HG02588 (cell line): ENCODE results near the gene ZC3H18.

ENCODE experiments used
- ATAC-seq: cut with Tn5 transposase; IDR thresholded peaks from one replicate; pipeline ENCODE4 v1.9.1; 2021; ENCODE audit warnings: mild to moderate bottlenecking, moderate library complexity; ENCODE audit not compliant: unreplicated experiment

The ZC3H18 gene

DNA sequence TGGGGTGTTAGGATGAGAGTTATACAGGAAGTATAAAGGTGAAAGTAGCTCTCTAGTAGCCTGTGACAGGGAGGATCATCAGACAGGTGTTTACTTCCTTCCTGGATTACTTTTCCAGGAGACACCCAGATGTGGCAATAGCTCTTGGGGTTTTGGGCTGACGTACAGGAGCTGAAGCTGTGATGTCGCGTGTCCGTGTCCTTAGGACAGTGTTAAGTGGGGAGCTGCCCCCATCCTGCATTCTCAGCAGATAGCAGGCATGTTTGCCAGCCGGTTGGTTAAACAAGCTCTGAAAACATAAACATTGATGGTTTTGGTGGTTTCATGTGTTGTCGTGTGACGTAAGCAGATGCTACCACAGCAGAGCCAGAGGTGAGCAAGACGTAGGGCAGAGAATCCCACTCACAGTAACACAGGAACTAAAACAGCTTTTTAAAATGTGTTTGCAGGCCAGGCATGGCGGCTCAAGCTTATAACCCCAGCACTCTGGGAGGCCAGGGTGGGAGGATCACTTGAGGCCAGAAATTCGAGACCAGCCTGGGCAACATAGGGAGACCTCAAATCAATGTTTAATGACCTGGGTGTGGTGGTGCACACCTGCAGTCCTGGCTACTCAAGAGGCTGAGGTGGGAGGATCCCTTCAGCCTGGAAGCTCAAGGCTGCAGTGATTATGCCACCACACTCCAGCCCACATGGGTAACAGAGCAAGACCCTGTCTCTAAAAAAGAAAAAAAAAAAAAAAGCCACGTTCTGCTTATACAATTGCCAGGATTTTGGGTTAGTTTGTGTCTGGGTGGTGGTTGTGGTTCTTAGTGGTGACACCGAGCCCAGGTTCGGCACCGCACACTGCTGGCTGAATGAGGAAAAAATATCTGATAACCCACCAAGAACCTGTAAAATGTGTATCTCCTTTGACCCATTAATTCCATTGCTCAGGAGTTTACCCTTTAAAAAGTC is 49.9 kb downstream of the ZC3H18 start:
- no peak for ATAC-seq

GRCh38 chr16:88622125-88622524 is 51.9 kb downstream of the ZC3H18 start:
- no peak for ATAC-seq

GRCh38 chr16:88622866-88623265 is 52.7 kb downstream of the ZC3H18 start:
- ATAC-seq: no peak

GRCh38 chr16:88623858-88624257 is 53.7 kb downstream of the ZC3H18 start:
- ATAC-seq: no peak

DNA sequence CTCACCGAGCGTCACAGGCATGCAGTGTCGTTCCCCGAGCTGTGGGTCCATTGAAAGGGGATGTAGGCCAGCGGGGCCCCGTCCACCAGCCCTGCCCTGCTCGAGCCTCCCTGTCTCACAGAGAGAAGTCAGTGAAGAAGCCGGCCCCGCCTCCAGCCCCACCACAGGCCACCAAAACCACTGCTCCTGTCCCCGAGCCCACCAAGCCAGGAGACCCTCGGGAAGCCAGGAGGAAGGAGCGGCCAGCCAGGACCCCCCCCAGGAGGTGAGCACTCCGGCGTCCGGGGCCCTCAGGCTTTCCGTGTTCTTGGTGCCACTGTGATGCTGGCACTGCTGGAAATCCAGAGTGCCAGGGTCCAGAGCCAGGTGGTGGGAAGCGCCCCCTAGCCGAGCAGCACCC is 54.3 kb downstream of the ZC3H18 start:
- ATAC-seq: no peak

GRCh38 chr16:88624977-88625576 is 54.9 kb downstream of the ZC3H18 start:
- ATAC-seq: no peak

DNA sequence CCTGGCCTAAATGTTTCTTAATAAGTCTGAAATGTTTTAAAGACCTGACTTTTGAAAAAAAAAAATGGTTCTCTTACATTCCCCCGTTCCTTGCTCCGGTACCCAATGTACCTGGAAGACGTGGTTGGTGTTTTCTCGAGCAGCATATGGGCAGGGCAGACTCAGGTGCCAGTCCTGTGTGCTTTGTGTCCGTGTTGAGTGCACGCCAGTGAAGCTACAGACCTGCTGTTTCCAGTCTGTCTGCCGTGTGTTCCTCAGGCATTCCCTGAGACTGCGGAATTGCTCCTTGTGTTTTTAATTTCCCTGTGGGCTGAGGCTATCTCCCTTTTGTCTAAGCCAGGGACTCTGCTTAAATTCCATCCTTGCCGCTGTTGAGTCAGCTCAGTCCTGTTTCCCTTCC is 56.4 kb downstream of the ZC3H18 start:
- ATAC-seq: no peak

DNA sequence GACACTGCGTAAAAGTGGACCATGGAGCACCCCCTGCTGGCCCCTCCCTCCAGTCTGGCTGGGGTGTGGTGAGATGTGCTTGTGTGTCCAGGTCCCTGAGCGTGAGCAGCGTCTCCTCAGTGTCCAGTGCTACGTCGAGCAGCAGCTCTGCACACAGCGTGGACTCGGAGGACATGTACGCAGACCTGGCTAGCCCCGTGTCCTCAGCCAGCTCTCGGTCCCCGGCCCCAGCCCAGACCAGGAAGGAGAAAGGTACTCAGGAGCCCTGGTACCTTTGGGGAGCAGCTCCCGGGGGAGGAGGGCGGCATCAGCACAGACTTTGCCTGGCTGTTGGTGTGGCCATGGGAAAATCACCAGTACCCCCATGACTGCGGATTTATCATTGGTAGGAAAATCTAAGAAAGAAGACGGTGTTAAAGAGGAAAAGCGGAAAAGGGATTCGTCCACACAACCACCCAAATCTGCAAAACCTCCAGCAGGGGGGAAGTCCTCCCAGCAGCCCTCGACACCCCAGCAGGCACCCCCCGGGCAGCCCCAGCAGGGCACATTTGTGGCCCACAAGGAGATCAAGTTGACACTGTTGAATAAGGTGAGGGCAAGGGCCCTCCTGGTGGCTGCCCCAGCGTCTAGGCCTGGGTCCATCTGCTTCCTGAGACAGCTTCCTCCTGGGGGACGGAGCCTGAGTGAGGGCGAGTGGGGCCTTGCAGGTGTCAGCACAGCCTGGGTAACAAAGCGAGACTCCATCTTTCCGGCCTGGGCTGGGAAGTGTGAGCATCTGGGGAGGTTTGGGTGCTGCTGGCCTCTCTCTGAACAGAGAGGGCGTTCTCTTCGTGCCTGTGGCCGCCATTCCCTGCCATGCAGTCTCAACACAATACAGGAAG is 57.6 kb downstream of the ZC3H18 start:
- ATAC-seq: no peak

- no peak for ATAC-seq
Measured at GRCh38 chr16:88628512-88628974, 58.3 kb downstream of the ZC3H18 start.

- no peak for ATAC-seq
Measured at GRCh38 chr16:88629835-88630234, 59.6 kb downstream of the ZC3H18 start.

DNA sequence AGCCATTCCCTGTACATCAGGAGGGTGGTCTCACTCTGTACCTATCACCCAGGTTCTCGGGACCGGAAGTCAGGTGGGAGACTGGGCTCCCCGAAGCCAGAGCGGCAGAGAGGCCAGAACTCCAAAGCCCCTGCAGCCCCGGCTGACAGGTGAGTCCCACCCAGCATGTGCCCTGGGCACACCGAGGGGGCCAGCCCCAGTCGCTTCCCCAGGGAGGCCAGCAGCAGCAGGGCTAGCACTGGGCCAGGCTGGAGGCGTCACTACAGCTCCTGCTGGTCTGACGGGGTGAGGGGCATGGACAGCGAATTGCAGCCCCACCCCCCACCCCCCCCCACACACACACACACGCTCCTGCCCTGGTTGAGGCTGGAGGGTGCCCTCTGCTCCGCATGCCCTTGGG is 60.2 kb downstream of the ZC3H18 start:
- no peak for ATAC-seq

- ATAC-seq: no peak
Measured at GRCh38 chr16:88630941-88631340, 60.7 kb downstream of the ZC3H18 start.

DNA sequence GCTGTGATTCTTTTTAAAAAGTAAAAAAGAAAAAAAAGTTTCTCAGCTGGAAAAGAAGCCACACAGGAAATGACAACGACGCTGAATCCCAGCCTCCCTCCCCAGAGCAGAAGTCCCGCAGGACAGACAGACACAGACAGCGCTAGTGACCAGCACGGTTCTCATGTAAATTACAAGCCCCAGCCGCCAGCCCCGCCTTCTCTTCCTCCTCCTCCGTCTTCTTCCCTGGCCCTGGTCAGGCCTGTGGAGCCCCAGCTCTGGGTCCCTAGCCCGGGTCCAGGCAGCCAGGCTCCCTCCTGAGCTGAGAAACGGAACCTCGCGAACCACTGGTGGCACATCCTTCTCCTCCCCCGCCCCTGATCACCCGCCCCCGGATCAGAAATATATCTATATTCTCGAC is 61.2 kb downstream of the ZC3H18 start:
- ATAC-seq: no peak

DNA sequence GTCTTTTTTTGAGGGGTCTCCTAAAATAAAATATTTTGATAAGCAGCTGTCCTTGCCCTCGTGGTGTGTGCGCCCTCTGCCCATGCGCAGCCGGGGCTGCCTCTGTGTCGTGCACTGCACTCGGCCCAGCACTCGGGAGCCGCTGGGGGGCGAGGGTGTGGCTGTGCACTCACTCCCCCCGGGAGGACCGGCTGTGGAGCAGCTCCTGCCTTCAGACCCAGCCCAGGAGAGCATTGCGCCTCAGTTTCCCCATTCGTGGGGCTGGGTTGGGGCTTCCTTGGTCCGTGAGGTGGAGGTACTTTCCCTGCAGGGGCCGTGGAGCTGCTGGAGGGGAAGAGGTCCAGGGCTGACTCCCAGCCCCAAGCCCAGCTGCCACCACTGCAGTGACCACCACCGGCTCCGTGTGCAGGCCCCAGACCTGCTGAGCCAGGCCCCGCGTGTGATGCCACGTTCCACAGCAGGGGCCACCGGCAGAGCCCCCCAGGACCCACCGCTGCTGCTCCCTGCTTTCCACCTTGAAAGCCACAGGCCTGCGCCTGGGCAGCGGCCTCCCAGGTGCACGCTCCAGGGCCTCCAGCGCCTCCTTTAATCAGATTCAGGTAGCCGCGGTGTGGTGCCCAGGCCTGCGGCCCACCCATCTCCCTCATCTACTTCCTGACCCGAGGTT is 61.9 kb downstream of the ZC3H18 start:
- ATAC-seq: no peak

- no peak for ATAC-seq
Measured at GRCh38 chr16:88632587-88632930, 62.4 kb downstream of the ZC3H18 start.

GRCh38 chr16:88633684-88634140 is 63.5 kb downstream of the ZC3H18 start:
- peak; percentile 25 for ATAC-seq

DNA sequence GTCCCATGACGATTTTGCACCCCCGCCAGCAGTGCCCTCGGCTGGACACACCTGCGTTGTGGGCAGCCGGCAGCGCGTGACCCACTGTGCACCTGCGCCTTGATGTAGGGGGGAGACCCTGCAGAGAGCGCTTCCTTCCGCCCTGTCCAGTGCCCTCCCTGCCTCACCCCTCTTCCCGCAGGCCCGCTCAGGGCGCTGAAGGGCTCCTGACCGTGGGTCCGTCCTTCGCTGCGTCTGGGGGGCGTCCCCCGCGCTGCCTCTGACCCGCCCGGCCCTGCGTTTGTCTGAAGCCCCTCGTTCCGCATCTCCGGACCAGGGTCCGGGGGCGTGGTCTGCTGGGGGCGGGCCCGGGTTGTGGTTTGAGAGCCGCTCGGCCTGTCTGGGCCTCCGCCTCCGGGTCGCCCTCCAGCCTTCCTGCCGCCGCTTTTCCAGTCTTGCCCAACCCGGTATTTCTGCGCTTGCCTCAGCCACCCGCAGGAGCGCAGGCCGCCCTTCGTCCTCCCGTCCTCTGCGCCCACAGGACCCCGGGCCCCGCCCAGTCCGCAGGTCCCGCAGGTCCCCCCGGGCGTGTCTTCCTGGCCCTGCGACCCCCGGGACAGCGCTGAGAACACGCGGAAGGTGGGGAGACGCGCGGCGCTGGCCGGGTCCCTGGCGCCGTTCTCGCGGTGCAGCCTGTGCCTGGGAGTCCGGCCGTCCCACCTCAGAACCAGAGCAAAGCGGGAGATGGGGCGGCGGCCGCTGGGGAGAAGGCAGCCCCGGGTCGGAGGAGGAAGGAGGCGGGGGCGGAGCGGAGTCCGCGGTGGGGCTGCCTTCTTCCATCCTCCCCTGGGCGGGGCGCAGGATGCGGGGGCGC is 64.2 kb downstream of the ZC3H18 start:
- peak; percentile 47 for ATAC-seq

DNA sequence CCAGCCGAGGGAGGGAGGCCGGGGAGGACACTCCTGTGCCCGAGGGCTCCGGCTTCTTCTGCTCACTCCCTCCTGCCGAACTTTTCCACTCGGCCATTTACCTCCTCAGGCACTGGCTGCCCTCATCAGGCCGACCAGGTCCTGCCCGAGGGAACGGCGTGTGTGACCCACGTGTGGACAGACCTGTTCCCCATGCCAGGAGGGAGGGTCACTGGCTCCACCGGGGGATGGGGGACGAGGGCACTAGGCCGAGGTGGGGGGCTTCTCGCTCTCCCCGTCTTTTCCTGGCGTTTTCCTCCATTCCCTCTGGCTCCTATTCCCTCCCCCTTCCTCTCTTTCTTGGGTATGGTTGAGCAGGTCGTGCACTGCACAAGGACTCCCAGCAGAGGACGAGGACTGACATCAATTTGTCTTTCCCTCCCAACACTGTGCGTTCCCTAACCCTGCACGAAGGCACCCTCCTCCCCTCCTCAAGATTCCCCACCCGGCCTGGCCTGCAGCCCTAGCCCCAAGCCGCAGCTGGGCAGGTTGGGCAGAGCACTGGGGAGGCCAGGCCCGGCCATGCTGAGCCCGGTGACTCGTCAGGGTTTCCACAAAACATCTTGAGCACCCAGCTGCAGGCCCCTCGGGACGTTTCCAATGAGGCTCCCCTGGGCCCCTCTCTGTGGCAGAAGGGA is 64.9 kb downstream of the ZC3H18 start:
- ATAC-seq: no peak

- ATAC-seq: no peak
Measured at GRCh38 chr16:88635671-88636319, 65.6 kb downstream of the ZC3H18 start.
